Right lobe of liver (tissue), 6 donors: ENCODE results near the gene KRT36. TPM values are rescaled to one million over a fixed set of nuclear protein-coding genes. Genes with fewer than 3 reads are reported as not detected.

Experiments used
- ATAC-seq, 4 donors: fragments of 200-7000 bp; cut with Tn5 transposase; one replicate each; pipeline ENCODE4 v1.9.1; 2020; ENCODE audit warnings: mild to moderate bottlenecking in 4 of 4, moderate library complexity in 4 of 4
- DNase-seq, 3 donors: peaks; one replicate each; pipeline ENCODE4 v3.0.0-alpha.2; 2020
- H3K27ac ChIP-seq, 3 donors: fragments of 200-600 bp; one replicate each; pipeline ENCODE4 v1.8.0; 2022
- H3K27me3 ChIP-seq, 2 donors: fragments of 200-600 bp; one replicate each; pipeline ENCODE4 v1.8.0; 2022
- H3K36me3 ChIP-seq, 4 donors: fragments of 200-600 bp; sonication (generic) in 1 of 4; one replicate each; pipeline versions ENCODE4 v1.5.1 to v1.8.0; 2017 to 2022; ENCODE audit warnings: control low read depth in 1 of 4
- H3K4me1 ChIP-seq, 4 donors: fragments of 200-600 bp; sonication (generic) in 1 of 4; one replicate each; pipeline versions ENCODE4 v1.5.1 to v1.8.0; 2017 to 2022; ENCODE audit warnings: control low read depth in 1 of 4
- H3K4me3 ChIP-seq, 3 donors: fragments of 200-600 bp; one replicate each; pipeline ENCODE4 v1.8.0; 2022
- H3K9me3 ChIP-seq, 4 donors: fragments of 200-600 bp; sonication (generic) in 1 of 4; one replicate each; pipeline versions ENCODE4 v1.5.1 to v1.8.0; 2017 to 2022; ENCODE audit warnings: control low read depth in 1 of 4
- CTCF ChIP-seq, 4 donors: fragments of 200-600 bp in 3 of 4; fragments of 450-650 bp in 1 of 4; IDR thresholded peaks; one replicate each; pipeline versions ENCODE4 v1.5.1 to v1.8.0; 2016 to 2022; ENCODE audit warnings: antibody characterized with exemption in 4 of 4, mild to moderate bottlenecking in 2 of 4
- POLR2A ChIP-seq: fragments of 450-650 bp; IDR thresholded peaks from one replicate; pipeline ENCODE4 v1.6.1; 2017; ENCODE audit warnings: antibody characterized with exemption, mild to moderate bottlenecking
- WGBS: methylation state at CpG from one replicate; pipeline ENCODE4 v1.1.6; 2018; ENCODE audit warnings: low coverage, low lambda C conversion rate; ENCODE audit not compliant: insufficient coverage; ENCODE audit errors: missing lambda C conversion rate; 5-methylcytosine and 5-hydroxymethylcytosine counted together
- intact Hi-C, 2 donors: fragments of 100-400 bp; cut with DNase I; formaldehyde crosslinking; loops; one replicate each; pipeline versions ENCODE4 v1.11.2 to v1.14.1; 2022
- total RNA-seq, 6 experiments: library from RNA; depleted of rRNA in 2 of 6; stranded (reverse); fragments of >200 nt in 2 of 6; fragmentation: NEBNext Ultra II Directional in 3 of 6; extraction: Animal tissue kit (Norgen Biotek cat#: 25700) in 3 of 6; gene quantifications; one replicate each; pipeline versions ENCODE4 v1.1.0 to v1.2.4, GENCODE V29; 2016 to 2023
- donor health status: DM: no; HTN: yes; CAD: no.
- donor health status: DM: no; HTN: no; CAD: no.
- donor health status: DM: no; HTN: no; CAD: no.
- donor health status: DM: no; HTN: yes; CAD: no.
- donor health status: DM: no; HTN: yes; CAD: no.

KRT36 gene
- total RNA-seq, 6 experiments from 2014 or later = not detected

GRCh38 chr17:41462705-41463104 is 27.0 kb downstream of the KRT36 start:
- ATAC-seq (no peak), DNase-seq (no peak)
- WGBS = 37% methylated on average over 2 of the region's 15 CpGs
- no peaks in the 10 kb centered on the region for H3K27me3 ChIP-seq
- no peak for TF ChIP-seq POLR2A
- no peak for TF ChIP-seq CTCF (IDR thresholded peaks at IDR 0.05)
- no peaks in the 10 kb centered on the region for H3K4me1 ChIP-seq
- intact Hi-C loops = no loop called here
- no peaks in the 10 kb centered on the region for H3K9me3 ChIP-seq
- H3K27ac ChIP-seq = no peak overlapping the region
- H3K36me3 ChIP-seq = no peaks in the 10 kb centered on the region
- no peak overlapping the region for H3K4me3 ChIP-seq

DNA sequence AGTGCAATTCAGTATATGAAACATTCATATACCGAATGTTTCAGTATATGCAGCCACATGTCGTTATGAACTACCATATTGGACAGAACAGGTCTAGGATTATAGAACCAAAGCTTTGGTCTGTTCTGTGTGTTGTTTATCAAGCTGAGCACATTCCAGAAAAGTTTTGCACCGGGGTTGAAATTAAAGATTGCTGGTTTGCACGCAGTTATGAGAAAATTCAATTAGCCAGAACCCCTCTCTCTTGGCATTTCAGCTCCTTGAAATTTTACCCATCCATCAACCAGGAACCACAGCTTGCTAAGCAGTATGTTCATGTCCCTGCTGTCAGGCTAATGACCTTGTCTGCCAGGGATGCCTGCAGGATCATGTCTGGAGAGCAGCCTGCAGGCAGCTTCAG is 32.0 kb downstream of the KRT36 start:
- Histone ChIP-seq H3K4me1 (no peaks in the 10 kb centered on the region), H3K36me3 (no peaks in the 10 kb centered on the region), H3K27me3 (no peaks in the 10 kb centered on the region), H3K27ac (no peak overlapping the region), H3K4me3 (no peak overlapping the region), H3K9me3 (no peaks in the 10 kb centered on the region)
- ATAC-seq = no peak
- TF ChIP-seq POLR2A (no peak), CTCF (IDR thresholded peaks at IDR 0.05) (no peak)
- 53% methylated on average over 4 of the region's 4 CpGs for WGBS
- no peak for DNase-seq
- intact Hi-C loops = no loop called here

GRCh38 chr17:41456204-41456603 is 33.5 kb downstream of the KRT36 start:
- no peaks in the 10 kb centered on the region for H3K27me3 ChIP-seq
- H3K4me1 ChIP-seq = no peaks in the 10 kb centered on the region
- WGBS = 64% methylated on average over 1 of the region's 3 CpGs
- H3K9me3 ChIP-seq = no peaks in the 10 kb centered on the region
- H3K36me3 ChIP-seq = no peaks in the 10 kb centered on the region
- TF ChIP-seq CTCF (IDR thresholded peaks at IDR 0.05) (no peak), POLR2A (no peak)
- intact Hi-C loops = no loop called here
- ATAC-seq (no peak), DNase-seq (no peak)
- H3K4me3 ChIP-seq = no peak overlapping the region
- no peak overlapping the region for H3K27ac ChIP-seq

DNA sequence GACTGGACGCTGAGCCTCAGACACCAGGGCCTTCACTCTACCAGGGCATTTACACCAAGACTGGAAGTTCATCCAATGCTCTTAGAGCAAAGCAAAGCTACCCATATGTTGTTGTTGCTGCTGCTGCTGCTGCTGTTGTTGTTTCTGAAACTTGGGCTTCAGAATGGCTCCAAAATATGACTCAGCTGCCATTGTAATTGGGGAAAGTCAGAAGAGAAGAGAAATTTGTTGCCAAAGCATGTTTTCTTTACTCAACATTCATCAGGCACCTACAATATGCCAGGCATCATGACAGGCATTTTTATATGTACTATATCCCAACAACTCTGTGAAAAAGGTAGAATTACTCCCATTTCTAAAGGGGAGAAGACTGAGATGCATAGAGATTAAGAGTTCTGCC is 34.5 kb downstream of the KRT36 start:
- Histone ChIP-seq H3K9me3 (no peaks in the 10 kb centered on the region), H3K4me3 (no peak overlapping the region), H3K4me1 (no peaks in the 10 kb centered on the region), H3K36me3 (no peaks in the 10 kb centered on the region), H3K27ac (no peak overlapping the region), H3K27me3 (no peaks in the 10 kb centered on the region)
- ATAC-seq = no peak
- WGBS = no CpG with 5 or more reads among the region's 1 CpG
- intact Hi-C loops = no loop called here
- TF ChIP-seq CTCF (IDR thresholded peaks at IDR 0.05) = no peak
- TF ChIP-seq POLR2A = no peak
- DNase-seq = no peak

- WGBS = 66% methylated on average over 3 of the region's 3 CpGs
- Histone ChIP-seq H3K36me3 (no peaks in the 10 kb centered on the region), H3K27ac (no peak overlapping the region), H3K4me3 (no peak overlapping the region), H3K4me1 (no peaks in the 10 kb centered on the region), H3K9me3 (no peaks in the 10 kb centered on the region), H3K27me3 (no peaks in the 10 kb centered on the region)
- ATAC-seq (no peak), DNase-seq (no peak)
- intact Hi-C loops = no loop called here
- no peak for TF ChIP-seq CTCF (IDR thresholded peaks at IDR 0.05)
- TF ChIP-seq POLR2A = no peak
Observed at GRCh38 chr17:41453066-41453465, 36.6 kb downstream of the KRT36 start.
